IPS-11a (cell line): ENCODE data around the gene DNAAF5.
"Not testable (repeated sequence)": the region's sequence is repeated elsewhere in the genome, so short reads cannot be mapped to it uniquely, and the experiment has no call there.

Experiments
- H3K4me3 ChIP-seq: one replicate; pipeline ENCODE4 v1.5.1; 2013; ENCODE audit warnings: low read depth, low read length, control low read depth

Gene DNAAF5

GRCh38 chr7:802500-803242 is 76.2 kb downstream of the DNAAF5 start:
- H3K4me3 ChIP-seq: no peak overlapping the region

- H3K4me3 ChIP-seq: no peak overlapping the region
These were observed 76.7 kb downstream of the DNAAF5 start for GRCh38 chr7:803243-803635.

DNA sequence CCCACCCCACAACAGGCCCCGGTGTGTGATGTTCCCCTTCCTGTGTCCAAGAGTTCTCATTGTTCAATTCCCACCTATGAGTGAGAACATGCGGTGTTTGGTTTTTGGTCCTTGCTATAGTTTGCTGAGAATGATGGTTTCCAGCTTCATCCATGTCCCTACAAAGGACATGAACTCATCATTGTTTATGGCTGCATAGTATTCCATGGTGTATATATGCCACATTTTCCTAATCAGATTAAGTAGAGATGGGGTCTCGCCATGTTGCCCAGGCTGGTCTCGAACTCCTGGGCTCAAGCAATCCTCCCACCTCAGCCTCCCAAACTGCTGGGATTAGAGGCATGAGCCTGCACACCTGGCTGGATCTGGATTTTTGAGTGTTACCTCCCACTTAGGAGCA is 77.3 kb downstream of the DNAAF5 start:
- not testable (repeated sequence) for H3K4me3 ChIP-seq

GRCh38 chr7:805261-805660 is 78.8 kb downstream of the DNAAF5 start:
- no peak overlapping the region for H3K4me3 ChIP-seq

- peak overlapping the region; percentile 48 for H3K4me3 ChIP-seq
These were observed 89.1 kb downstream of the DNAAF5 start for GRCh38 chr7:815284-816216.

DNA sequence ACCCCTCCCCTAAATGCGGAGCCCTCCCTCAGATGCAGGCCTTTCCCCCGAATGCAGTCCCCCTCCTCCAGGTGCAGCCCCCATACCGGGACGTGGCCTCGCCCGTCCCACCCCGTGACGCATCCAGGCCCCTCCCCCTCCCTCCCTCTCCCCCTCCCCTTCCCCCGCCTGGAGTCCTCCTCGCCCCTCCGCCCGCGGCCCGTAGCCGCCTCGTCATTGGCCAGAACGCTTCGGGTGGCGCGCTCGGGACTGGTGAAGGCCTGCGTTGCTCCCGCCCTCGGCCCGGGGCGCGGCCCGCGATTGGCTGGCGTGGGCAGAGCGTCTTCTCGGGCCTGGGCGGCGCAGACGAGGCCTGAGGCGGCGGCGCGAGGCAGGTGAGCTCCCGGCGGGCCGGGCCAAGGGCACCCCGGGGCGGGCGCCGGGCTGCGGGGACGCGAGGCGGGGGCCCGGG is 89.8 kb downstream of the DNAAF5 start:
- no peak overlapping the region for H3K4me3 ChIP-seq

DNA sequence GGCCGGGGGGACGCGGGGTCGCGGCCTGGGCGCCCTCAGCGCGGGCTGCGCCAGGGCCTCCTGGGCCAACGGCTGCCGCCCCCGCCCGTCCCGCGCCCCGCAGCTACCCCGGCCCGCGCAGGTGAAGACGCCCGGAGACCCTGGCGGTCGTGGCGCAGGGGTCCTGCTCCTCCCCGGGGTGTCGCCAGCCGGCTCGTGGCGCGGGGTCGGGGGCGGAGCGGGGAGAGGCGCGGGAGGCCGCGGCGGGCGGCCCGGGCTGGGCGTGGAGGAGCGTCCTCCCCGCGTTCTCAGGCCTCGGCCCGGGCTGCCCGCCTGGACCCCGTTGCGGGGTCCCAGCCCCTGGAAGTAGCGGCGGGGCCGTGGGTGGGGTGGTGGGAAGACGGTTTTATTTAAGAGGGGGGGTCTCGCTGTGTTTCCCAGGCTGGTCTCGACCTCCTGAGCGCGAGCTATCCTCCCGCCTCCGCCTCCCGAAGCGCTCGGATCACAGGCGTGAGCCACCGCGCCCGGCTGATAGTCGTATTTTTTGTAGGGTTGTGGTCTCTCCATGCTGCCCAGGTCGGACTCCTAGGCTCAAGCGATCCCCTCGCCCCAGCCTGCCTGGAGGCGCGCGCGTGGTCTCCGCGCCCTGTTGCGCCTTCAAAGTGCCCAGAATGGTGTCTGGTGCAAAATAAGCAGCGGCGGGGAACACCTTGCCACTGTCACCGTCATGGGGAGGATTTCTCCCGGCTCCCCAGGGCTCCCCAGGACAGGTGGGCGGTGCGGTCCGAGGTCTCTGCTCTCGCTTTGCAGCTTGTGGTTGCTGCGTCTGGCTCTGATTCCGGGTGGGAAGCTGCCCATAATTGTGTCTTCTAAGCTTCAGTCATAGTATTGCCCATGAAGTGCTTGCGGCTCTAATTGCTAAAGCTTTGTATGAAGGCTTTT is 90.5 kb downstream of the DNAAF5 start:
- peak overlapping the region; percentile 81 for H3K4me3 ChIP-seq

DNA sequence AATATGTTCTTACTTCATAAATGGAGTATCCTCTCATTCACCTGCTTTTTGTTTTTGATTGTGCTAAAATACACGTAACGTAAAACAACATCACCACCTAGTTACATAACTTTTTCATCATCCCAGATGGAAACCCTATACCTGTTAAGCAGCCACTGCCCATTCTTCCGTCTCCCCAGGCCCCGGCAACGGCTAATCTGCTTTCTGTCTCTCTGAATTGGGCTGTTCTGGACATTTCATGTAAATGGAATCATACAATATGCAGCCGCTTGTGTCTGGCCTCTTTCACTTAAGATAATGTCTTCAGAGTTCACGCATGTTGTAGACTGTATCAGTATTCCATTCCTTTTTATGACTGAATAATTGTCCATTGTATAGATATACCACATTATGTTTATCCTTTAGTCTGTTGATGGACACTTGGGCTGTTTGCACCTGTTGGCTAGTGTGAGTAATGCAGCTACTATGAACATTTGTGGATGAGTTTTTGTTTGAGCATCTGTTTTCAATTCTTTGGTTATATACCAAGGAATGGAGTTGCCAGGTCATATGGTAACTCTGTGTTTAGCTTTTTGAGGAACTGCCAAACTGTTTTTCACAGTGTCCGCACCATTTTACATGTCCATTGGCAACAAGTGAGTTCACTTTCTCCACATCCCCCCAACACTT is 91.7 kb downstream of the DNAAF5 start:
- H3K4me3 ChIP-seq: no peak overlapping the region

- no peak overlapping the region for H3K4me3 ChIP-seq
These were observed 93.8 kb downstream of the DNAAF5 start for GRCh38 chr7:820341-820740.

GRCh38 chr7:821688-822087 is 95.2 kb downstream of the DNAAF5 start:
- H3K4me3 ChIP-seq: no peak overlapping the region

DNA sequence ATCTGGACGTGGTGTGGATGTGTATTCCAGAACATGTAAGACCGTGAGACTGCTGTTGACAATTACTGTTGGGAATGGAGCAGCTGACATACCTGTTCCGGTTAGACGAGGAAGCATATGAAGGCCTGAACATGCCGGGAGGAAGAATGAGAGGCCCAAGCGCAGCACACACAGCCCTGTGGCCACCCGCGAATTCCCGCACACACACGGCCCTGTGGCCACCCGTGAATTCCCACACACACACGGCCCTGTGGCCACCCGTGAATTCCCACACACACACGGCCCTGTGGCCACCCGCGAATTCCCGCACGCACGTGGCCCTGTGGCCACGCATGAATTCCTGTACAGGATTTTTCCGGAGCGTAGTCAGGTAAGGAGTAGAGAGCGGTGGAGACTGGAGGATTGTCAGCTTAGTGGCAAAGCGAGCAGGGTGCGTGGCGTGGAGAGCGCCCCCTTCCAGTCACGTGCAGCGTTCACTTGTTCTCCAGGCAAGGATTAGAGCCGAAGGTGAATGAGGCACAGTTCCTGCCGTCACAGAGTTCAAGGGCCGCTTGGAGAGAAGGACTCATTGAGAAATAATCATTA is 96.3 kb downstream of the DNAAF5 start:
- H3K4me3 ChIP-seq: no peak overlapping the region

DNA sequence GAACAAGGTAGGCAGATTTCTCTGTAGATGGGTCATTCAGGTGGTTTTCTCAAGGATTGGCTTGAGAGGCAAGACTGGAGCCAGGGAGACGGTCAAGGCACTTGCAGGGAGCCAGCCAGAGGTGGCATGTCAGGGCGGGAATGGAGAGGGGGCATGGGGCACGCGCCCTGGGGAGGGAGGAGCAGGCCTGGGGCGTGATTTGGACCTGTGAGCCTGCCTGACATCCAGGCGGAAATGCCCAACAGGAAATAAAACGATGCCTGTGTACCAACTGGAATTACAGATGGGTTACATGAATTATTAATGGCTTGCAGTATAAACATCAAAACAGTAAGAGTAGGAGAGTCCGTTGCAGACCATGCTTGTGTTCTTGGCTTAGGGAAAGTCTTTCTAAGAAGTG is 97.2 kb downstream of the DNAAF5 start:
- no peak overlapping the region for H3K4me3 ChIP-seq

- no peak overlapping the region for H3K4me3 ChIP-seq
These were observed 97.6 kb downstream of the DNAAF5 start for GRCh38 chr7:824081-824480.

DNA sequence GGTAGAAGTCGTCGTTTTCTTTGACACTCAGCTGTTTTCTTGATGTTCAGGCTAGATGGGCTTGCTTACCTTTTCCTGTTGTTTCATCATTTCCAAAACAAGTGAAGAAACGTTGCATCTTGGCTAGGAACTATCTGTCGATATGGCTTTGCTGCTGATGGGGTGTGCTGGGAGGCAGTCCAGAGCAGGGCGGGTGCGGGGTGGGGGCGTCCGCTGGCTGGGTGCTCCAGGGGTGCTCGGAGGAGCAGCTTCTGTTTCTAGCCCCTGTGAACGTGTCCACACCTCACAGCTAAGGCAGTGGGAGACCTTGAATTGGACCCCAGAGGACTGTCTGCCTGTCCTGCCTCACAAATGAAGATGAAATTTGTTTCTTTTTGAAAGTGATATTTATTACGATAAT is 98.2 kb downstream of the DNAAF5 start:
- H3K4me3 ChIP-seq: no peak overlapping the region

DNA sequence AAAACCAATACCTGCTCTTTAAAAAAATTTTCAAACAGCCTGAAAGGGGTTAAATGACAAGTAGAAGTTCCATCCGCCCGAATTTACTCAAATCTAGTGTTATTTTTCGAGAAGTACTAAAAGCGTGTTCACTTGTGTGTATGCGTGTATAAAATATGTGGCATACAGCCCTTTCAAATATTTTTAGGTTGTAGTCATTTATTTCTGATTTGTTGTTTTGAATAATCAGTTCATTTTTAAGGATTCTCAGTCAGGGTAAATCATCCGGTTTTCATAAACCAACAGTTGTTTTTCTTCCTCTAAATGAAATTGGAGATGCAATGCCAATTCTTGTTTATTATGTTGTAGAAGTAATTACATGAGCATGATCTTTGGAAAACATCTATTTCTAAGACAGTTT is 98.9 kb downstream of the DNAAF5 start:
- H3K4me3 ChIP-seq: no peak overlapping the region

GRCh38 chr7:826230-826917 is 99.9 kb downstream of the DNAAF5 start:
- no peak overlapping the region for H3K4me3 ChIP-seq

DNA sequence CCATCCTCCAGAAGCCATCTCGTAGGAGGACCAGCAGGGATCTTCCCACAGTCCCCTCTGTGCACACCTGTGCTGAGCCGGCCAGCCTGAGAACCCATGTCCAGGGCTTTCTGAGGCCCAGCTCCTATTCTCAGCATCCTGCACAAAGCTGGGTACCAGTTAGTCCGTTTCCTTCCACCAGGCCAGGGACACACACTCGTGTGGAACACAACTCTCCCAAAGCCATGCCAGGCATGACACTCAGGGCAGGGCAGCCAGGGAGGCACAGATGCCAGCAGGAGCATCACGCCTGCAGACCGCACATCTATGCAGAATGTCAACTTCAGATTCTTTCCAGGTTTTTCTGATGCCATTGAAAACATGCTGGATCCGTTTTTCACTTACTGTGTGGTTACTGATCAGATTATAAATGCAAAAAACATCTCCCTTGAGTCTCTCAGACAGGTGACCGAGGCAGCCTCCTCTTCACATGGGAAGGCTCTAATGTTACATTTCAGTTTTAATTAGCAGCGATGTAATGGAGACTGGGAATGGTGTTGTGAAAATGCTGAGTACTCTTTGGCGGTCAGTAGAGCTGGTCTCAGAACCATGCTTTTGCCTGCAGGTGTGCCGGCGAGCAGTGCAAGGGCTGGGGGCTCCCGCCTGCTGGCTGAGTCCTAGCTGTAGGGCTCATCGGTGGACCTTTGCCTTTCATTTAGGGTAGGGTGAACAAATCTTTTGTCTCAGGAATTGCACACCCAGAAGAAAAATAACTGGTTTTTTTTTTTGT is 102.5 kb downstream of the DNAAF5 start:
- H3K4me3 ChIP-seq: no peak overlapping the region

- no peak overlapping the region for H3K4me3 ChIP-seq
These were observed 103.6 kb downstream of the DNAAF5 start for GRCh38 chr7:830069-830468.
